BLaER1 (cell line): ENCODE measurements around the gene SAP30BP.

Source experiments
- H3K27ac ChIP-seq: shearing (Covaris generic); formaldehyde crosslinking; 2 replicates; pipeline ENCODE4 v1.8.1; 2022
- H3K27me3 ChIP-seq: shearing (Covaris generic); formaldehyde crosslinking; 2 replicates; pipeline ENCODE4 v1.8.1; 2022
- H3K36me3 ChIP-seq: shearing (Covaris generic); formaldehyde crosslinking; 2 replicates; pipeline ENCODE4 v1.8.1; 2022
- H3K4me1 ChIP-seq: shearing (Covaris generic); formaldehyde crosslinking; 2 replicates; pipeline ENCODE4 v1.8.1; 2022
- H3K4me2 ChIP-seq: shearing (Covaris generic); formaldehyde crosslinking; 2 replicates; pipeline ENCODE4 v1.8.1; 2022
- H3K4me3 ChIP-seq: shearing (Covaris generic); formaldehyde crosslinking; 2 replicates; pipeline ENCODE4 v1.8.1; 2022
- H3K9ac ChIP-seq: shearing (Covaris generic); formaldehyde crosslinking; 2 replicates; pipeline ENCODE4 v1.8.1; 2022
- H3K9me3 ChIP-seq: shearing (Covaris generic); formaldehyde crosslinking; 2 replicates; pipeline ENCODE4 v1.8.1; 2022
- H4K20me1 ChIP-seq: shearing (Covaris generic); formaldehyde crosslinking; 2 replicates; pipeline ENCODE4 v1.8.1; 2022
- Cebpa-rat ChIP-seq: shearing (Covaris generic); IDR thresholded peaks from 2 replicates; pipeline ENCODE4 v1.8.1; 2022

SAP30BP gene

DNA sequence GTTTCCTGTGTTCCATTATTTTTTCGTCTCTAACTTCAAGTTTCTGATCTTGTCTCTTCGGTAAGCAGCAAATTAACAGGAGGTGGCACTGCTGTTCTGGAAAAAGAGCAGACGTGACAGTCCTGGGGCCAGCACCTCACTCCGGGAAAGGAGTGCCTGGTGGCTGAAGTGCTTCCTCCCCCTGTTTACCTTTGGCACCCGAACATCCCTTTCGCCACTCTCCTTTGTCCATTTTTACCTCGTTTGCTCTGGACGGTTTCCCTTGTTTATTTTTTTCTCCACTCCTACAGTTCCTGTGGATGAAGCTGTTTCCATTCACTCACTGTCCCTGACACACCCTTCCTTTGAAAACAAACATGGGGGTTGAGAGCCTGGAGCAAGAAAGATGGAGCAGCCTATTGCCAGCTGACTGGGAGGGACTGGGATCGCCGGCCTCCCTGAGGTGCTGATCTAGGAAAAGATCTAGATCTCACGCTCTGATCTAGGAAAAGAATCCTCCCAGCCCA lies 12.6 kb downstream of the SAP30BP start:
- H3K9ac ChIP-seq = no peak overlapping the region
- peaks cover 78% of the 10 kb centered on the region for H3K36me3 ChIP-seq
- no peak for TF ChIP-seq Cebpa-rat
- 0 out of 2 replicates have a peak, but pooled peaks cover 24% of the 10 kb centered on the region for H4K20me1 ChIP-seq
- no peak overlapping the region for H3K4me2 ChIP-seq
- H3K4me3 ChIP-seq = no peak overlapping the region
- no peaks in the 10 kb centered on the region for H3K27me3 ChIP-seq
- H3K9me3 ChIP-seq = no peaks in the 10 kb centered on the region
- H3K4me1 ChIP-seq = peaks cover 19% of the 10 kb centered on the region
- no peak overlapping the region for H3K27ac ChIP-seq

DNA sequence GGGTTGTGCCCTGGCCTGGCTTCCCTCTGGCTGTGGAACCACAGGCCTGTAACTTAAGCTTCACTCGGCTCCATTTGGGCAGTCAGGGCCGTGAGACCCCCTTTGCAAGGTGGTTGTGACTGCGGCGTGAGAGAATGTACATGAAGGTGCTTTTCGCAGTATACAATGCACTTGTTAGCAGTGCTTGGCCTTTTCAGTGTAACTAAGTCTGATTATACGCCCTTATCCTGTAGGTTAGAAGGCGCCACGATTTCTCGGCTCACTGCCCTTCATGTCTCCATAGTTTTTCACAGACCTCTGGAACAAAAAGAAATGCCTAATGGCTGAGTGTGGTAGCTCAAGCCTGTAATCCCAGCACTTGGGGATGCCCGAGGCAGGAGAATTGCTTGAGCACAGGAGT lies 13.3 kb downstream of the SAP30BP start:
- H3K4me2 ChIP-seq = no peak overlapping the region
- H3K9ac ChIP-seq = no peak overlapping the region
- H3K4me3 ChIP-seq = no peak overlapping the region
- H4K20me1 ChIP-seq = 0 out of 2 replicates have a peak, but pooled peaks cover 24% of the 10 kb centered on the region
- no peaks in the 10 kb centered on the region for H3K27me3 ChIP-seq
- no peaks in the 10 kb centered on the region for H3K9me3 ChIP-seq
- peaks cover 77% of the 10 kb centered on the region for H3K36me3 ChIP-seq
- TF ChIP-seq Cebpa-rat = no peak
- H3K4me1 ChIP-seq = peaks cover 25% of the 10 kb centered on the region
- H3K27ac ChIP-seq = 0 out of 2 replicates have a peak overlapping the region, but pooled peaks have one; percentile 7

DNA sequence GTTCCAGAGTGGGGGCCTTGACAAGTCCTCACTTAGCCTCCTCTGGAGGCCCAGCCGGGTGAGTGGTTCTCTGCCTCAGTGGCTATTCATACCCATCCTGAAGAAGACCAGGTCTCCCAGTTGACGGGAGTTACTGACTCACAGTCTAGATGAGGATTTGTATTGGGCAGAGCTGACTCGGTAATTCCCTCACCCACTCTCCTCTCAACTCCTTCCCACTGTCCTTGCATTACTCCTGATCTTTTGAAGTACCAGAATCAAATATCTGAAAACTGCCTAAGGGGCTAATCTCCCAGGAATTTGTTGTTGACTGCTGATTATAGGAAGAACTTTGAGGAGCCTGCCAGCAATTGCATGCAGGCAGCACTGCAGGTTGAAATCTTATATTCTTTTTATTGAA lies 14.2 kb downstream of the SAP30BP start:
- H3K4me1 ChIP-seq = peaks cover 33% of the 10 kb centered on the region
- 0 out of 2 replicates have a peak, but pooled peaks cover 24% of the 10 kb centered on the region for H4K20me1 ChIP-seq
- TF ChIP-seq Cebpa-rat = no peak
- no peaks in the 10 kb centered on the region for H3K9me3 ChIP-seq
- peaks cover 69% of the 10 kb centered on the region for H3K36me3 ChIP-seq
- H3K27ac ChIP-seq = no peak overlapping the region
- no peak overlapping the region for H3K9ac ChIP-seq
- H3K4me2 ChIP-seq = no peak overlapping the region
- H3K4me3 ChIP-seq = no peak overlapping the region
- no peaks in the 10 kb centered on the region for H3K27me3 ChIP-seq

DNA sequence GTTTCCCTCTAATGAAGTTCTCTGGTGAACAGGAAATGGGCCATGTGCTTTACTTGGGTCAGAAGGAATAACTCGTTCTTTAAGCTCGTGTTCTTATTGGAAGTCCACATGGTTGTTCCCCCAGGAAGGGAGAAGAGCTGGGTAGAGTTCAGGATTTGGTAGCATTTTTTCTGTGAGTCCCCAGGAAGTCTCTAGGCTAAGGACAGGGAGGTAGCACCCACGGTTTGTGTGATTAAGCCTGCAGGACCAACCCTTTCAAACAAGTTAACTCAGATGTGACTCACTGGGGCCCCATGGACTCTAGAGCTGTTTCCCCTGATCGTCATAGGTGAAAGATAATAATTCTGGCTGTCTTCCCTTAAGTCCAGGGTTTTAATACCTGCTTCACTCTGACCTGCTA lies 16.4 kb downstream of the SAP30BP start:
- peaks cover 56% of the 10 kb centered on the region for H3K4me1 ChIP-seq
- no peak overlapping the region for H3K4me3 ChIP-seq
- 0 out of 2 replicates have a peak overlapping the region, but pooled peaks have one; percentile 89 for H3K27ac ChIP-seq
- H3K27me3 ChIP-seq = no peaks in the 10 kb centered on the region
- peak overlapping the region; percentile 85 for H3K4me2 ChIP-seq
- H3K9me3 ChIP-seq = no peaks in the 10 kb centered on the region
- H3K36me3 ChIP-seq = peaks cover 50% of the 10 kb centered on the region
- 0 out of 2 replicates have a peak, but pooled peaks cover 24% of the 10 kb centered on the region for H4K20me1 ChIP-seq
- no peak for TF ChIP-seq Cebpa-rat
- no peak overlapping the region for H3K9ac ChIP-seq

DNA sequence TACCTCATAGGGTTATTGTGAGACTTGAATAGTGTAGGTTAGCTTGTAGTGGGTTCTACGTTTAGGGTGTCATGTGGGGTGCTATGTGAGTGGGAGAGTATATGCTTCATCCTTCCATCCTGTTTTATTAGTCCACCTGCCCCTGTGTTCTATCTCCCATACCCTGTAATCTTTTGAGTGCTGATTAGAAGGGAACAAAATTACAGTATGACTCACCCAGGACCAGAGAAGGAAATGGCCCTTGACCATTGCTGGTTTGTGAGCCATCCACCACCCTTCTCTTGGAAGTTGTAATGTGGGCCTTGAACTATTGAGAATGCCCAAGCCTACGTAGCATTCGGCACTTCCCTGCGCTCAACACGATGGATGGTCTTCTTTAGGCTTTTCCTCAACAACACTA lies 17.1 kb downstream of the SAP30BP start:
- Histone ChIP-seq H3K36me3 (peaks cover 43% of the 10 kb centered on the region), H3K4me2 (peak overlapping the region; percentile 85), H3K27ac (peak overlapping the region; percentile 89), H3K9ac (peak overlapping the region; percentile 75; the same call in 1 of the 2 replicates), H3K4me3 (no peak overlapping the region), H3K27me3 (no peaks in the 10 kb centered on the region), H3K9me3 (no peaks in the 10 kb centered on the region), H3K4me1 (peaks cover 62% of the 10 kb centered on the region), H4K20me1 (0 out of 2 replicates have a peak, but pooled peaks cover 24% of the 10 kb centered on the region)
- no peak for TF ChIP-seq Cebpa-rat

DNA sequence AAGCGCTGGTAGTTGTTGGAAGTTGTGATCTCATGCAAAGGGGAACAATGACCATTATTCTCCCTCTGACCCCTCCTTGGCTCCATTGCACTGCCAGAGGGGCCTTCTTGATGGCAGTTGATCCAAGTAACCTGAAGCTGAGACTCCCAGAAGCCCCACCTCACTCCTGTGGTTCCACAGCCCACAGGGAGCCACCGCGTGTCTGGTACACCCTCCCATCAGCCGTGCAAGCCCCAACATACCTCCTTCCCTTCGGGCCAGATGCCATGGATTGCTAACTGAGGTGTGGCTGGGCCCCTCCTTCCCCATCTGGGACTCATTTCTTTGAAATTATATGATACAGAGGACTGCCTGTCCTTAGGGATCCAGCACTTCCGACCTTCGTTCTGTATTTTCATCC lies 17.8 kb downstream of the SAP30BP start:
- peak overlapping the region; percentile 75; the same call in 1 of the 2 replicates for H3K9ac ChIP-seq

DNA sequence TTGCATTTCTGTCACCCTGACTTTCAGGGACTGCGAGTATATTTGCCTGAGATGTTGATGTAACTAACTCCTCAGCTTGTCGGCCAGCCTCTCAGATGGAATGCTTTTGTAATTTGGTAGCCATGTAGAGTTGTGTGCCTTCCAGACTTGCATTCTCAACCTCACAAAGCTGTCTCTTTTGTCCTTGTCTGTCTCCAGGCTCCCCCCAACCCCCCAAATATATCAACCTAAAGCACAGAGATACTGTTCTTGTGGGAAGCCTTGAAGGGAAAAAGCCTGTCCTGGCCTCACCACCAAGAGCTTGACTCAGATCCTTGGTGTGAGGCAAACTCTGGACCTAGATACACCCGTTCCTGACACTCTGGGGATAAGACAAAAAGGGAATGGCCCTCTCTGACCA lies 18.4 kb downstream of the SAP30BP start:
- peak overlapping the region; percentile 75 for H3K9ac ChIP-seq
- TF ChIP-seq Cebpa-rat = no peak

More for the DNA sequence above, 17.8 kb downstream of the SAP30BP start:
- no peaks in the 10 kb centered on the region for H3K9me3 ChIP-seq
- H3K4me3 ChIP-seq = no peak overlapping the region
- peaks cover 66% of the 10 kb centered on the region for H3K4me1 ChIP-seq
- peaks cover 36% of the 10 kb centered on the region for H3K36me3 ChIP-seq
- peak overlapping the region; percentile 85 for H3K4me2 ChIP-seq
- TF ChIP-seq Cebpa-rat = no peak
- H4K20me1 ChIP-seq = 0 out of 2 replicates have a peak, but pooled peaks cover 17% of the 10 kb centered on the region
- no peaks in the 10 kb centered on the region for H3K27me3 ChIP-seq
- peak overlapping the region; percentile 89 for H3K27ac ChIP-seq

DNA sequence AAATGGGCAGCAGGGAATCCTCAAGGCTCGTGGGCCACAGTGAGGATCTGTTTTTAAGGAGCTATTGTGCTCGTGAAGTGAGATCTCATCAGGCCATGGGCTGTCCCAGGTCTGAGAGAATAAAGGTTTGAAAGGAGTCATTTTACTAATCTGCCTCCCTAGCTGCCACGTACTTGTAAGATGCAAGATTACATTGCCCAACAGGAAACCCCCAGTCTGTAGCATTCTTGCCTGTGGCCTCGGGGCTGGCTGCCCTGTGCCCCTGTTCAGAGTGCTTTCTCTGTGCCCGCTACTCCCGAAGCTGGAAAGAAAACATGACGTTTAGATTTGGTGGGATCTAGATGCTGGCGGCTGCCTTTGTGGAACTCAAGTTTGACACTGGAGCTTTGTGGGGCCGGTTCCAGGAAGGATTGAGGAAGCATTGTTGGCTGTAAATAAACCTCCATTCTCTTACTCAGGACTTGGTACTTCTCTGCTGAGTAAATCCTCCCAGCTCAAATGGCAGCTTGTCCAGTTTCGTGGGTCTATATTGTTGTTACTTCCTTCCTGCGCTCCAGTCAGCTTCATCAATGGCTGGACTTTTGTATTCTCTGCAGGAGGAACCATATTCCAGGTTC lies 21.2 kb downstream of the SAP30BP start:
- peak overlapping the region; percentile 75 for H3K9ac ChIP-seq

More for the DNA sequence above, 18.4 kb downstream of the SAP30BP start:
- Histone ChIP-seq H3K4me2 (peak overlapping the region; percentile 85), H3K4me3 (peak overlapping the region; percentile 28; the same call in 1 of the 2 replicates), H3K9me3 (no peaks in the 10 kb centered on the region), H3K27ac (peak overlapping the region; percentile 89), H3K27me3 (no peaks in the 10 kb centered on the region), H4K20me1 (0 out of 2 replicates have a peak, but pooled peaks cover 12% of the 10 kb centered on the region), H3K4me1 (peaks cover 71% of the 10 kb centered on the region), H3K36me3 (peaks cover 33% of the 10 kb centered on the region)

DNA sequence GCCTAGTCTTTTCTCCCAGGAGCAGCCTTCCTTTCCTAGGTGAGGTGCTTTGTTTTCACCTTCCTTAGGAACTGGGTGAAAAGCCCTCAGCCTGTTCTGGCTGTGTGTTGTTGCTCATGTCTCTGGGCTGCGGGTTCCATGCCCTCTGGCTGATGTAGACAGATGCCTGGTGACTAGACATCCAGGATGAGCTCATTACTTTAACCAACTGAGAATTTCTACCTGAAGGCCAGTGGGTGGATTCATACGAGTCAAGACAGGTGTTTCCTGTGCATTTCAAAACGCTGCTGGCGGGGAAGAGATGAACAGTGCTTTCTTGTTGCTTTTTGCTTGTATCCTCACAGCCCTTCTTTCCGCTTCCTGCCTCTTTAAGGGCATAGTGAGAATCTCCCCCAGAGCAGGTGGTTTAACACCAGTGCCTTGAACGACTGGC lies 22.3 kb downstream of the SAP30BP start:
- Histone ChIP-seq H3K9ac (peak overlapping the region; percentile 75), H3K36me3 (peaks cover 36% of the 10 kb centered on the region), H3K4me3 (peak overlapping the region; percentile 20), H3K4me1 (peaks cover 93% of the 10 kb centered on the region), H4K20me1 (peaks cover 13% of the 10 kb centered on the region), H3K27me3 (no peaks in the 10 kb centered on the region), H3K9me3 (no peaks in the 10 kb centered on the region), H3K27ac (peak overlapping the region; percentile 89), H3K4me2 (peak overlapping the region; percentile 85)
- no peak for TF ChIP-seq Cebpa-rat

More for the DNA sequence above, 21.2 kb downstream of the SAP30BP start:
- peaks cover 13% of the 10 kb centered on the region for H4K20me1 ChIP-seq
- peak overlapping the region; percentile 20 for H3K4me3 ChIP-seq
- H3K36me3 ChIP-seq = peaks cover 36% of the 10 kb centered on the region
- H3K4me1 ChIP-seq = peaks cover 100% of the 10 kb centered on the region
- no peaks in the 10 kb centered on the region for H3K9me3 ChIP-seq
- peak overlapping the region; percentile 89 for H3K27ac ChIP-seq
- peak overlapping the region; percentile 85 for H3K4me2 ChIP-seq
- no peaks in the 10 kb centered on the region for H3K27me3 ChIP-seq
- TF ChIP-seq Cebpa-rat = no peak; the same call in 1 of the 2 replicates

DNA sequence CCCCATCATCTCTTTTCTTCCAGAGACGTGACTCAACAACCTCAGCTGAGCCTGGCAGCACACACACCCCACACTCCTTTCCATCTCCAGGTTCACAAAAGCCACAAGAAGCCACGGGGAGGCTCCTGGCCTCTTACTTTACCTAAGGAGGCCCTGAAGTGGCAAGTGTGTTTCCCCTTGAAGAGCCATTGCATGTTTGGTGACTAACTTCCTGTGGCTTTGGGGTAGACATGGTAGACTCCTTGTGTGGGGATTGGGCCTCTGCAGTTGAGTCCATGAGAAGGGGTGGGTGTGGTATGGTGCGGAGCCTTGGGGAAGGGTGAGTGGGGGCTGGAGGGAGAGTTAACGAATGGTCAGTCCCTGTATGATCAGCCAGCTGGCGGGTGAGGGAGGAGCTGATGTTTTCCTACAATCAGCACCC lies 24.2 kb downstream of the SAP30BP start:
- Histone ChIP-seq H3K36me3 (peaks cover 53% of the 10 kb centered on the region), H3K9me3 (no peaks in the 10 kb centered on the region), H4K20me1 (peaks cover 18% of the 10 kb centered on the region), H3K4me3 (peak overlapping the region; percentile 21), H3K27me3 (no peaks in the 10 kb centered on the region), H3K27ac (peak overlapping the region; percentile 89), H3K4me2 (peak overlapping the region; percentile 85), H3K4me1 (peaks cover 74% of the 10 kb centered on the region), H3K9ac (peak overlapping the region; percentile 75)
- no peak for TF ChIP-seq Cebpa-rat
